ENCODE measurements around the gene SYNPO2L.
"Not testable (repeated sequence)": the region's sequence is repeated elsewhere in the genome, so short reads cannot be mapped to it uniquely, and the experiment has no call there.

The SYNPO2L gene

DNA sequence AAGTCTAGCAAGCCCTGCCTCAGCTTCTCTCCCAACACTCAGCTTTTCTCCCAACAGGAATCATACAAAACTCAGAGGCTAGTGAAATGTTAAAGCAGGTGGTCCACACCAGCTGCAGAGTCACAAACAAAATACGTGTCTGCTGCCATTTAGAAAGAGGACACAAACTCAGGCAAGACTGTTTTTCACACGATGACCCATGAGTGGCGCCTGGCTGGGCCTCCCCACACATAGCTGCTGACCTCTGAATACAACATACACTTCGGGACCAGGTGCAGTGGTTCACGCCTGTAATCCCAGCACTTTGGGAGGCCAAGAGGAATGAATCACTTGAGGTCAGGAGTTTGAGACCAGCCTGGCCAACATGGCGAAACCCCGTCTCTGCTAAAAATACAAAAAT is 6.9 kb upstream of the SYNPO2L start:
- not testable (repeated sequence) for DNase-seq; H3K36me3 Mint-ChIP-seq (ENCODE audit: low read depth); H3K4me1 Mint-ChIP-seq (ENCODE audit: low read depth); H3K27ac Mint-ChIP-seq; H3K9me3 Mint-ChIP-seq; H3K27me3 Mint-ChIP-seq; H3K4me3 Mint-ChIP-seq

GRCh38 chr10:73655257-73655989 is 406 bp downstream of the SYNPO2L start:
- no peak for DNase-seq
- H3K27ac Mint-ChIP-seq: no peak overlapping the region
- H3K36me3 Mint-ChIP-seq (ENCODE audit: low read depth): no peaks in the 10 kb centered on the region
- no peaks in the 10 kb centered on the region for H3K27me3 Mint-ChIP-seq
- H3K4me3 Mint-ChIP-seq: no peak overlapping the region
- peaks cover 8% of the 10 kb centered on the region for H3K4me1 Mint-ChIP-seq (ENCODE audit: low read depth)
- no peaks in the 10 kb centered on the region for H3K9me3 Mint-ChIP-seq

DNA sequence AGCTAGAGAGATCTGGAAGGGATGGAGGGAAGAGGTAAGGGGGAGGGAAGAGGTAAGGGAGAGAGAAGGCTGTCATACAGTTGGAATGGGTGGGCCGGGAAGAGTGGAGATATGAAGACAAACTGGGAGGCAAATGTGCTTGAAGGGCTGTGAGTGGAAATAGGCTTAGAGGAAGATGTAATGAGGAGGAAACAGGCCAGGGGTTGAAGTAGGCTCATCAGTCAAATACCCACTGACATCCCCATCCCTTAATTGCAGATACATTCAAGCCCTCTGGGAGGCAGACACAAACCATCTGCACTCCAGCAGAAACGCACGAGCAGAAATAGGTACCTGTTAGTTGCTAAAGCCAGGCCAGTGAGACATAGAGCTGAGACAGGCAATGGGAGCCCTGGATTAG is 2.1 kb downstream of the SYNPO2L start:
- H3K4me1 Mint-ChIP-seq (ENCODE audit: low read depth): peaks cover 11% of the 10 kb centered on the region
- no peak for DNase-seq
- H3K27ac Mint-ChIP-seq: no peak overlapping the region
- no peaks in the 10 kb centered on the region for H3K36me3 Mint-ChIP-seq (ENCODE audit: low read depth)
- peaks cover 4% of the 10 kb centered on the region for H3K27me3 Mint-ChIP-seq
- H3K4me3 Mint-ChIP-seq: no peak overlapping the region
- no peaks in the 10 kb centered on the region for H3K9me3 Mint-ChIP-seq

DNA sequence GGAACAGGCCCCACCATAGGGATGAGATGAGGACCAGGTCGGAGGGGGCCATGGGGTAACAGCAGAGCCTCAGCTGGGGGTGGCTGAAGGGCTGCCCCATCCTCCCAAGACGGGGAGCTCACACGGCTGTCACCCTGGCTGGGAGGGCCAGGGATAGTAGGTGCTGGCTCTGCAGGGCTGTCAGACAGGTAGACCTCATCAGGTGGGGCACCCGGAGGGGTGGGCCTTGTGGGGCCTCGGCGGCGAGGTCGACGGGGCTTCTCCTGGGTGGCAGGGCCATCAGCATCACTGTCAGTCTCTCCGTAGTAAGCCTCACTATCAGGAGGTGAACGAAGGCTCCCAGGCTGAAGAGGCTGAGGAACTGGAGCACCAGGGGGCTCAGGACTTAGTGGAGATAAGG is 2.6 kb downstream of the SYNPO2L start:
- Mint-ChIP-seq H3K27me3 (peaks cover 6% of the 10 kb centered on the region), H3K27ac (no peak overlapping the region), H3K36me3 (ENCODE audit: low read depth) (no peaks in the 10 kb centered on the region), H3K4me3 (no peak overlapping the region), H3K9me3 (no peaks in the 10 kb centered on the region), H3K4me1 (ENCODE audit: low read depth) (peaks cover 11% of the 10 kb centered on the region)
- DNase-seq: no peak

DNA sequence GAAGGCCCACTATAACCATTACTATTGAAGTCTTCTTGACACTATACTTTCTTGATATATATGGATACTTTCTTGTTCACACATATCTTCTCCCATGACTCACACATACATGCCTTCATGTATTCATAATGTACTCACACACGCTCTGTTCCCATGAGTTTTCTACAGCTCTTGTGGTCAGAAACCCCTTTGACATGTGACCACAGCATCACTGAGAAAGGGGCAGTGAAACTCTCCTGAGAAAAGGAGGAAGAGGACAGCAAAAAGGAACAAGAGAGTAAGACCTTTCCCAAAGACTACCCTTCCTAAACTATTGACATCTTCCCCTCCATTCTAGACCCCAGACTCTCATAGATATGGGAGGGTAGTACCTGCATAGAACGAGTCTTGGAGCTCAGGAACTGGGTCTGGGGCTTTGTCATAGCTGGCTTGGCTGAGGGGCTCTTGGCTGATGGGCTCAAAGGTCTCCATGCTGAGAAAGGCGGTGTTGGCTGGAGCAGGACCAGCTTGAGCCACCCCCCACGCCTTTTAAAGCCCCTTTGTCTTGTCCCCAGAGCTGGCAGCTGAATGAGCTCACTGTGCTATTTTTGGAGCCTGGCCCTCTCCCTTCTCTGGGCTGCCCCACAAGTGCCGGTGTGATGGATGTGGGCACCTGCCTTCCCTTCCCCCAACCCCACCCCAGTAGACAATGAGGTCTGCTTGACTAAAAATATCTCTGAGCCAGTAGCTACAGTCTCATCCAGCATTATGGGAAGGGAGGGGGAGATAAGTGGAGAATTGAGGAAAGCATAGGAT is 5.1 kb downstream of the SYNPO2L start:
- H3K27me3 Mint-ChIP-seq: peaks cover 9% of the 10 kb centered on the region
- H3K36me3 Mint-ChIP-seq (ENCODE audit: low read depth): no peaks in the 10 kb centered on the region
- H3K9me3 Mint-ChIP-seq: no peaks in the 10 kb centered on the region
- no peak overlapping the region for H3K4me3 Mint-ChIP-seq
- DNase-seq: no peak
- no peak overlapping the region for H3K27ac Mint-ChIP-seq
- peaks cover 11% of the 10 kb centered on the region for H3K4me1 Mint-ChIP-seq (ENCODE audit: low read depth)

DNA sequence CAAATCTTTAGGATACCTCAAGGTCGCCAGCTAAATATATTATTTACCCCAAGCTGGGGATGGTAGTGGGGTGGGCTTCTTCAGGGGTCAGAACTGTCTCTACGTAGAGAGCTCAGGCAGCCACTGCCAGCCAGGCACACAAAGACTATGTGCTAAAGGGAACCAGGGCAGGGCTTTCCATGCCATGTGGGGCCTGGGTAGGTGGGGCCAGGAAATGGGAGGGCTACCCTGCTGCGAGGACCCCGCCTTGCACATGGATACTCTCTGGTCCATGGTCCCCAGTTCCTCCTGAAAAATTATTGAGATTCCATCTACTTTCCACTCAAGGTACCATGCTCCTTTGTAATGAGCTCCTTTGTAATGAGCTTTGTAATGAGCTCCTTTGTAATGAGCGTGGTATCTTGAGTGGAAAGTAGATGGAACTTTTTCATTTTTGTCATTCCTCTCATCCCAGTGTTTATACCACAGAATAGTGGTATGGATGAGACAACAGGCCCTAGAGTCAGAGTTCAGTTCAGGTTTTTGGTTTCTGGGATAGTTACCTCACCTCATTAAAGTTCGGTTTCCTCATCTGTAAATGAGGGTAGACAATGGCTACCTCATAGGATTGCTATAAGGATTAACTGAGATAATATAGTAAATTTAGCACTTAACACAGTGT is 5.8 kb downstream of the SYNPO2L start:
- no peak overlapping the region for H3K27ac Mint-ChIP-seq
- DNase-seq: no peak
- H3K36me3 Mint-ChIP-seq (ENCODE audit: low read depth): no peaks in the 10 kb centered on the region

GRCh38 chr10:73648975-73649829 is 6.6 kb downstream of the SYNPO2L start:
- no peak for DNase-seq
- Mint-ChIP-seq H3K4me3 (no peak overlapping the region), H3K9me3 (no peaks in the 10 kb centered on the region), H3K4me1 (ENCODE audit: low read depth) (peaks cover 17% of the 10 kb centered on the region), H3K27ac (no peak overlapping the region), H3K36me3 (ENCODE audit: low read depth) (no peaks in the 10 kb centered on the region), H3K27me3 (peaks cover 9% of the 10 kb centered on the region)

More for the DNA sequence above, 5.8 kb downstream of the SYNPO2L start:
- Mint-ChIP-seq H3K4me3 (no peak overlapping the region), H3K9me3 (no peaks in the 10 kb centered on the region), H3K27me3 (peaks cover 9% of the 10 kb centered on the region), H3K4me1 (ENCODE audit: low read depth) (peaks cover 10% of the 10 kb centered on the region)

DNA sequence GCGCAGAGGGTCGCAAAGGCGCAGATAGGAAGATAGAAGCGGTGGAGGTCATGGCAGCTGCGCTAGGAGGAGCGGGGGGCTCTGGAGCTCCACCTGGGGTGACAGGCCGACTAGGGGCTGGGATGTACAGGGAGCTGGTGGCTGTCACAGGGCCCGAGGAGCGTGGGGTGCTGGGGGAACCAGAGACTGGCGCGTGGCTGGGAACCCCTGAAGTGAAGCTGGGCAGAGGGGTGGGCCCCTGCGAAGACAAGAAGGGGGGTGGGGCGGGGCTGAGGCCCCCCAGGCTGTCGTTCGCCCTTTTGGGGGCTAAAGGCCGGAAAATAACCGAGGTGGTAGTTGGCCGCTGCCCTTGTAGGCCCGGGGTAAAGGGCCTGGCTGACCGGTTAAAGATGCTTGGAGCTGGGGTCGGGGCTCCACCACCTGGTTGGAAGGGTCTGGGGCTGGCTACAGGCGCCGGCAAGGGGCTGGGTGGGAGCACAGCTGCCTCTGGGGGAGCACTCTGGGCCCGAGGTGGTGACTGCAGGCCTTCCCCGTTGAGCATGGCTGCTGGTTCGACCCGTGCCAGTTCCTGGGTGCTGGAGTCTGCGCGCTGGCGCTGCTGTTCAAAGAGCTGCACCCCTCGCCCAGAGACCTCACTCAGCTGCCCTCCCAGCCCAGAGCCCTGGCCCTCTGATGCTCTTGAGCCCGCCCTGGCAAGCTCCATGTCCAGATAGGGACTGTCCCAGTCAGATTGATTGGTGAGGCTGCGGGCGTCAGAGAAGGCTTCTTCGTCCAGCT is 7.8 kb downstream of the SYNPO2L start:
- no peaks in the 10 kb centered on the region for H3K9me3 Mint-ChIP-seq
- peaks cover 9% of the 10 kb centered on the region for H3K27me3 Mint-ChIP-seq
- DNase-seq: no peak
- peak overlapping the region; percentile 68 for H3K4me3 Mint-ChIP-seq
- peaks cover 20% of the 10 kb centered on the region for H3K4me1 Mint-ChIP-seq (ENCODE audit: low read depth)
- H3K27ac Mint-ChIP-seq: no peak overlapping the region
- H3K36me3 Mint-ChIP-seq (ENCODE audit: low read depth): no peaks in the 10 kb centered on the region

- H3K27ac Mint-ChIP-seq: no peak overlapping the region
- H3K4me1 Mint-ChIP-seq (ENCODE audit: low read depth): peaks cover 20% of the 10 kb centered on the region
- no peaks in the 10 kb centered on the region for H3K36me3 Mint-ChIP-seq (ENCODE audit: low read depth)
- peak overlapping the region; percentile 68 for H3K4me3 Mint-ChIP-seq
- peaks cover 9% of the 10 kb centered on the region for H3K27me3 Mint-ChIP-seq
- no peaks in the 10 kb centered on the region for H3K9me3 Mint-ChIP-seq
- peak; percentile 66 for DNase-seq
Observed at GRCh38 chr10:73647211-73647874, 8.5 kb downstream of the SYNPO2L start.

DNA sequence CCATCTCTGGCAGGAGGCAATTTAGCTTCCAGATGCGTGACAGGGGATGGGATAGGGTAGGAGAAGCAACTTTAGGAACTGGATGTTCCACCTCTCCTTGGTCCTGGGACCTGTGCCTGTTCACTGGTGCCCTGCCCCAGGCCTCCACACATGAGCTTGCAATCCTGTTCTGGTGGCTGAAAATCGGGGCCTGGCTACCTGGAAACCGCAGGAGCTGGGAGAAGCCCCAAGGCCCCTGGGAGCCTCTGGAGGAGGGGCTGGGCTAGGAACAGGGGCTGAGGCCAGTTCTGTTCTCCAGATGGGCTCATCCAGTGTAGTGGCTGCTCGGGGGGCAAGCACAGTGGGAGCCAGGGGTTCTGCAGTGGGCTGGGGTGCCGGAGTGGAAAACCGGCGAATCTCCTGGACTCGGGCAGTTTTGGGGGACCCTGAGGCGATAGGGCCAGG is 9.2 kb downstream of the SYNPO2L start:
- peaks cover 20% of the 10 kb centered on the region for H3K4me1 Mint-ChIP-seq (ENCODE audit: low read depth)
- H3K27ac Mint-ChIP-seq: no peak overlapping the region
- no peak overlapping the region for H3K4me3 Mint-ChIP-seq

DNA sequence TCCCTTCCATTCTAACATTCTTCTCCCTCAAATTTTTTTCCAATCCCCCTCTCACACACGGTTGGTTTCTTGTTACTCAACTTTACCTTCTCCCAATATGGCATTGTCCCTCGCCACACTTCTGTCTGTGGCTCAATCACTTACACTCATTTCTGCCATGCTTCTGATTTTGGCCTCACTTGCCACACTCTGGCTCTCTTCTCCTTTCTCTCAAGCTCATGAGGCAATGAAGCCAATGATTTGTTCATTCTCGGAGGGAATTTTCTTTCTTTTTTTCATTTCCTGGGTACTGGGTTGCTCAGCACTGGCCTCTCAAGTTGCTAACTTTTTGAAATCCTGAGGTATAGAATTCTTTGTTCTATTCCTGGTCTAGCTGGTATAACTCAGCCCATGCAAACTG is 10.6 kb downstream of the SYNPO2L start:
- H3K27ac Mint-ChIP-seq: peak overlapping the region; percentile 0

More for the DNA sequence above, 9.2 kb downstream of the SYNPO2L start:
- H3K9me3 Mint-ChIP-seq: no peaks in the 10 kb centered on the region
- H3K27me3 Mint-ChIP-seq: peaks cover 9% of the 10 kb centered on the region
- no peak for DNase-seq
- H3K36me3 Mint-ChIP-seq (ENCODE audit: low read depth): no peaks in the 10 kb centered on the region

DNA sequence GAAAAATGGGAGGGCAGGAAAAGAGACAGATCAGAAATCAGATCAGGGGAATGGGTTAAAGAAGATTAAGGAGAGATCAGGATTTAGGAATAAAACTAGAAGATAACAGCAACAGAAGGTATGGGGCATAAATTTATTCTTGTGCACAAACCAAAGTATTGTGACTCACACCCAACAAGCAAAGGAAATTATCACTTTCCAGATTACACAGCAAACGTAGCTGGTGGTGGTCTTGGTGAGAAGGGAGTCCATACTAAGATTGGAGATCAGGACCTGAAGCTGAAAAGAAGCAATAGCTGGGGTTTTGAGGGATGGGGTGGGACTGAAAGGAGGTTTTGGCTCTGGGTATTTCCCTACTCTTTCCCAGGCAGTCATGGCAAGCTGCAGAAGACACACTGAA is 11.1 kb downstream of the SYNPO2L start:
- H3K27ac Mint-ChIP-seq: no peak overlapping the region
- H3K36me3 Mint-ChIP-seq (ENCODE audit: low read depth): no peaks in the 10 kb centered on the region
- H3K27me3 Mint-ChIP-seq: peaks cover 9% of the 10 kb centered on the region
- H3K4me3 Mint-ChIP-seq: no peak overlapping the region
- DNase-seq: no peak
- H3K9me3 Mint-ChIP-seq: no peaks in the 10 kb centered on the region
- H3K4me1 Mint-ChIP-seq (ENCODE audit: low read depth): peaks cover 14% of the 10 kb centered on the region

More for the DNA sequence above, 10.6 kb downstream of the SYNPO2L start:
- H3K27me3 Mint-ChIP-seq: peaks cover 9% of the 10 kb centered on the region
- no peak overlapping the region for H3K4me3 Mint-ChIP-seq
- no peak for DNase-seq
- no peaks in the 10 kb centered on the region for H3K9me3 Mint-ChIP-seq
- peaks cover 16% of the 10 kb centered on the region for H3K4me1 Mint-ChIP-seq (ENCODE audit: low read depth)
- H3K36me3 Mint-ChIP-seq (ENCODE audit: low read depth): no peaks in the 10 kb centered on the region
